NCI-H748 (cell line): ENCODE results near the gene RAB37.

Experiments
- DNase-seq: peaks from one replicate; lab custom pipeline; 2025; ENCODE audit not compliant: unreplicated experiment; lab: John Stamatoyannopoulos, UW

RAB37 gene

DNA sequence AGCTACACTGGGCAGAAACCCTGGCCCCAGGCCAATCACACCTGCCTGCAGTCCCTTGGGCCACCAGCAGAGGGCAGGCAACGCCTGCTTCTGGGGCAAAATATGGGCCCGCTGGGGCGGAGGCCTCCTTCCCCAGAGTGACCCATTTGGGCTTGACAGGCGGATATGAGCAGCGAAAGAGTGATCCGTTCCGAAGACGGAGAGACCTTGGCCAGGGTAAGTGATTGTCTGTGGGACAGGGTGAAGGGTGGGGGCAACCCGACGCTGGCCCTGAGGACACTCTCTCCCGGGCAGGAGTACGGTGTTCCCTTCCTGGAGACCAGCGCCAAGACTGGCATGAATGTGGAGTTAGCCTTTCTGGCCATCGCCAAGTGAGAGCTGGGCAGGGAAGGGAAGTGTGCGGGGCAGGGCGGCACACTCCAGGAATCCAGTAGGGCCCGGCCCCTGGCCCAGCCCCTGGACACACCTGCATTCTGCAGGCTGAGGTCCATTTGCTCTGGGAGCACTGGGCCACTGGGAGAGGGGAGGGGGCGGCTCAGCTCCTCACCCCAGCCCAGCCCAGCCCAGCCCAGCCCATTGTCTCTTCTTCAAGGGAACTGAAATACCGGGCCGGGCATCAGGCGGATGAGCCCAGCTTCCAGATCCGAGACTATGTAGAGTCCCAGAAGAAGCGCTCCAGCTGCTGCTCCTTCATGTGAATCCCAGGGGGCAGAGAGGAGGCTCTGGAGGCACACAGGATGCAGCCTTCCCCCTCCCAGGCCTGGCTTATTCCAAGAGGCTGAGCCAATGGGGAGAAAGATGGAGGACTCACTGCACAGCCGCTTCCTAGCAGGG lies 7.9 kb downstream of the RAB37 start:
- DNase-seq = peak; percentile 53

DNA sequence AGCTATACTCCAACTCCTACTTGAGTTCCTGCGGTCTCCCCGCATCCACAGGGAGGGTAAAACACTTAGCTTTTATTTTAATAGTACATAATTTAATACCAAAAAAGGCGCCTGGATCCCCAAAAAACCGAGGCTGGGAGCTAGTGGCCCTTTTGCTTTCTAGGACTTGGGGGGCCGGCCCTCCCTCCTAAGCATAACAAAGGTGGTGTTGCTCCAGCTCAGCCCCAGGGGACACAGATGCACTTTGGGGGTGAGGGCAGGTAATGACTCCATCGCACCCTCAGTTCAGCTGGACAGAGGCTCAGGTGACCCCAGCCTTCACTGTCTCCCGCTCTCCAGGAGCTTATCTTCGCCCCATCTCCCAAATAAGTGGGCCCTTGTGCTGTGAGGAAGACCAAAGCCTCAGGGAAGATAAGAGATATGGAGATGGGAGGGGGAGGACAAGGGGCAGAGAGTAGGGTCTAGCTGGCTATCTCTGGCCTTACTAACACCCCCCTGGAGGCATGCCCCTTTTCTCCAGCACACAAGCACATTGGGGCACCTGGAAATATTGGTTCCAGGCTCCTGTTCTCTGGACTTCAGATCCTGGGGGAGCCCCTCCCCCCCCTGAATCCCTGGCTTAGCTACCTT lies 8.6 kb downstream of the RAB37 start:
- no peak for DNase-seq

DNA sequence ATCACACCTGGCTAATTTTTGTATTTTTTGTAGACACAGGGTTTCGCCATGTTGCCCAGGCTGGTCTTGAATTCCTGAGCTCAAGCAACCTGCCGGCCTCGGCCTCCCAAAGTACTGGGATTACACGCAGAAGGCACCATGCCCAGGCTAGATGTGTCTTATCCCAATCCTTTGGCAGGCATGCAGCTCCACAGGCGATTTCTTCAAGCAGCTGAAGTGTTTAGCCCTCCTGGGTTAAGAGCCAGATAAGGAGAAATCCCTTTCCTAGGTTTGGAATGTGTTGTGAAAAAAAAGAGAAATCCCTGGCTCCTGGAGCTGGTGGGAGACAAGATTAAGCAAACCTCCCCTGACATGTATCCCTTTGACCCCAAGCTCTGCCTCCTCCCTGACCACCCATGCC lies 9.3 kb downstream of the RAB37 start:
- DNase-seq = no peak

DNA sequence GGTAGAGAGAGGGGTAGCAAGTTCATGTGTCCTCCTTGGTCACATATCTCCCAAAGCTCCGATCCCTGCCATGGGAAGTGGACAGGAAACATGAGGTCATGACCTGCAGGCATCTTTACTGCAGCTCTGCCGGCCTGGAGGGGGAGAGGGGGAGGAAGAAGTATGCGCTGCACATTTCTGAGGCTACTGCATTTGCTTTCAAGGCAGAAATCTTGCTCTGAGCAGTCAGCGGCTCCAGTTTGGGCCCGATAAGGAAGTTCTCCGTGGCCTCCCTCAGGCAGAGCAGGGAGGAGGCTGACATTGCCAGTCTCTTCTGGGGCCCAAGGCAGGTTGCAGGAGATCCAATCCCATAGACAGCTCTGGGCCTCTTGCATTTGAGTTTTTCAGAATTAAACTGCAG lies 9.9 kb downstream of the RAB37 start:
- no peak for DNase-seq

DNA sequence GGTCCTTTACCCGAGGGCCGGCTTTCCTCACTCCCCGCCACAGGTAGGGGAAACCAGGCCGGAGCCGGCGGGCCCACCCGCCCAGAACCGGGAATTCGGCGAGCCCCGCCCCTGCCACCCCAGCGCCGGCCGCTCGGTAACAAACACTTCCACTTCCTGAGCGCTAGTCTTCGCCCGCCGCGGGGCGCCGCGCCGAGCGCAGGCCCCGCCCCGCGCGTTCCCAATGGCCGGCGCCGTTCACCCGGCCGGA lies 11.1 kb downstream of the RAB37 start:
- no peak for DNase-seq

DNA sequence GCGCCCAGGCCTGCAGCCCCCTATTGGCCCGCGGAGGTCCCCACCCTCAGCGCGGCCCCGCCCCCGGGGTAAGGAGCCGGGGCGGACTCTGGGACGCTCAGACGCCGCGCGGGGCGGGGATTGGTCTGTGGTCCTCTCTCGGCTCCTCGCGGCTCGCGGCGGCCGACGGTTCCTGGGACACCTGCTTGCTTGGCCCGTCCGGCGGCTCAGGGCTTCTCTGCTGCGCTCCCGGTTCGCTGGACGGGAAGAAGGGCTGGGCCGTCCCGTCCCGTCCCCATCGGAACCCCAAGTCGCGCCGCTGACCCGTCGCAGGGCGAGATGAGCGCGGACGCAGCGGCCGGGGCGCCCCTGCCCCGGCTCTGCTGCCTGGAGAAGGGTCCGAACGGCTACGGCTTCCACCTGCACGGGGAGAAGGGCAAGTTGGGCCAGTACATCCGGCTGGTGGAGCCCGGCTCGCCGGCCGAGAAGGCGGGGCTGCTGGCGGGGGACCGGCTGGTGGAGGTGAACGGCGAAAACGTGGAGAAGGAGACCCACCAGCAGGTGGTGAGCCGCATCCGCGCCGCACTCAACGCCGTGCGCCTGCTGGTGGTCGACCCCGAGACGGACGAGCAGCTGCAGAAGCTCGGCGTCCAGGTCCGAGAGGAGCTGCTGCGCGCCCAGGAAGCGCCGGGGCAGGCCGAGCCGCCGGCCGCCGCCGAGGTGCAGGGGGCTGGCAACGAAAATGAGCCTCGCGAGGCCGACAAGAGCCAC lies 11.6 kb downstream of the RAB37 start, which contains the start of gene NHERF1:
NHERF1 (plus strand) TSS at position 100 of the 750 bp plus-strand sequence; CDS start at position 319, 219 bp downstream.
- DNase-seq = peak; percentile 92

DNA sequence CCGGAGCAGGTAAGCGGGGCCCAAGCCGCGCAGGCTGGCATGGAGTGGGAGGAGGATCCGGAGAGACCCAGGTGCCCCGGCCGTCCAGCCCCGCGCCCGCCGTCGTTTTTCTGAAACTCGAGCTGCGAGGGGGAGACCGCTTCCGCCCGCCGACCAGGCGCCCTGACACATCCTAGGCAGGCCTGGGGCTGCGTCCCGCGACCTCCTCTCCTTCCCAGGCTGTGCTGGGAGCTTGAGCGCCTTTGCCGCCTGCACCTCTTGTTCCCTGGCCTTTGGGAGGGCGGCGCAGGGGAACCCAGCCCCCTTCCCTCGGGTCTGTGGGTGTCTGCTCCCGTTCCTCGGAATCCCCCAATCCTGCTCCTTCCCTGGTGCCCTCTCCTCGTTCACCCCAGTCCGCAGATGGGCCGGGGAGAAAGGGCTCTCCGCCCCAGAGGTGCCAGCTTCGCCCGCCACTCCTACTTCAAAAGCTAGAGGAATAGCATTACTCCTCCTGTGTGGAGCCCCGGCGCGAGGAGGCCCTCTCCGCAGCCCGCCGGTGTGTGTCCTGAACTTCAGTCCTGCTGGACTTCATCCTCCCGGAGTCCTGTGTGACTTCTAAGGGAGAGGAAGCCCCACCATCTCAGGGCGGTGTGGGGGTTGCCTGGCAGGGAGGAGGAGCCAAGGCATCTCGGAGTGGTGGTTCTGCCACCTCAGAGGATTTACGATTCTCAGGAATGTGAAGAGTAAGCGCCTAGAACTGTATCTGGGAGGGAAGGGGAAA lies 12.4 kb downstream of the RAB37 start:
- DNase-seq = peak; percentile 55

DNA sequence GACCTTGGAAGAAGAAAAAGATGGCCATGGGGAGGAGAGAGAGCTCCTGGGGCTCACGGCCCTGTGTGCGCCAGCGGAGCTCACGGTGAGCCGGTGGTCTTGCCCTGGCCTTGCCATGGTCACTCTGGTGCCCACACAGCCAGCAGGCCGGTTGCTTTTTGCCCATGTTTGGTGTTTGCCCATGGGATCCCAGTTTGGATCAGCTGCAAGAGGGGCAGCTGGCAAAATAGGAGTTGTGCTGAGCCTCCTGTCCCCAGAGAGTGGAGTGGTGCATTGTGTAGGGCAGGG lies 12.9 kb downstream of the RAB37 start:
- DNase-seq = no peak

DNA sequence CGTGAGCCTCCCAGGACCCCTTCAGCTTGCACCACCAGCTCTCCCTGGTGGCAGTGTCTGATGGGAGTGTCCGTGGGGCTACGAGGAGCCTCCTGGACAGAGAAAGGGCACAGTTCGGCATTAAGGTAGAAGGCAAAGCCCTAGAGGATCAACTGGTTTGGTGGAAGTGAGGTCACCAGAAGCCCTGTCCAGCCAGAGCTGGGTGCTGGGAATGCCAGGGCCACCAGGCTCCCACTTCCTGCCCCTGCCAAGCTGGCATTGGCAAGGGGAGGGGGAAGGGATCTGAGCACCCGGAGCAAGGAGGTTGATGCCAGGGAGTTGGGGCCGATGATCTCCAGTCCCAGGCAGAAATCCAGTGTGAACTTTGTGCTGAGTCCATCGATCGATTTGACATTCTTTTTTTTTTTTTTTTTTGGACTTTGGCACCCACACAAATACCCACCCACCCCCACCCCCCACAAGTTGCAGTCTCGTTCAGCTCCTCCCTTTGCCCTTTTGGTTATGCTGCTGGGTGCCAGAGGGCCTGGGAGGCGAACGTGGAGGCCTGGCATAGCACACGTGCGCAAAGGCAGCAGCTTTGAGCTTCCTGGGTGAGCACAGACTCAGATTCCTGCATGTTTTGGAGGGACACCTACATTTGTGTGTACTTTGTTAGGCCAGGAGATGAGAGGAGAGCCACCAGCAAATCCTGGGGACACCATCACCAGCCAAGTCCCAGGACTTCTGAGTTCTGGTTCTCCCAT lies 13.4 kb downstream of the RAB37 start:
- DNase-seq = no peak

DNA sequence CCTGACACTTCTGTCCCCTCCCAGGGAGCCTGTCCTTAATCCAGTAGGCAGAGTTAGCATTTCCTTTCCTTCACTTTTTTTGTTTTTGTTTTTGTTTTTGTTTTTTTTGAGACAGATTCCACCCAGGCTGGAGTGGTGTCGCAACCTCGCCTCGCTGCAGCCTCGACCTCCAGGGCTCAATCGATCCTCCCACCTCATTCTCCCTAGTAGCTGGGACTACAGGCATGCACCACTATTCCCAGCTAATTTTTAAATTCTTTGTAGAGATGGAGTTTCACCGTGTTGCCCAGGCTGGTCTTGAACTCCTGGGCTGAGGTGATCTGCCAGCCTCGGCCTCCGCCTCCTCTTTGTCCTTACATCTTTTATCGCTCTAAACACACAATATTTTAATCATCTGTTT lies 15.4 kb downstream of the RAB37 start:
- DNase-seq = no peak

DNA sequence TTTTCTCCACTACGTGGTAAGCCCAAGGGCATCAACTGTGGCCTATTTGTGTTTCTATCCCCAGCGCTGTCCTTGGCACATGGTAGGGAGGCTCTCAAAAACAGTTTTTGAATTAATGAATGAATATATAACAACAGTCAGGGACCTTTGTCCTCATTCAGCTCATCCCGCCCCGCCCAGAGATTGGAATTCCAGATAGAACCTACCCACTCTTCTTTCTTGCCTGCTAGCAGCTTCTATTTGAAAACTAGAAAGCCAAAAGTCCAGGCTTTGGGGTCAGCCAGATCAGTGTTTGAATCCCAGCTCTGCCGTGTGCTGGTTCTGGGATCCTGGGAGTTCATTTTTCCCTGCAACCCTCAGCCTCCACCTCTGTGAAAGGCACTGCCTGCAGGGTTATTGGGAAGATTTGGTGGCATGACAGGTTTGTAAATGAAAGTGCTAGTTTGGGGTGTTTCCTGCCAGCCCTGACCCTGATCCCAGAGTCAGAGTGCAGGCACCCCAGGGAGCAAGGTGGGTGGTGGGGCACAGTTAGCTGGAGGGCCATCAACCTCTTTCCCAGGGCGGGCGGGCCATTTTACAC lies 15.9 kb downstream of the RAB37 start:
- DNase-seq = no peak

DNA sequence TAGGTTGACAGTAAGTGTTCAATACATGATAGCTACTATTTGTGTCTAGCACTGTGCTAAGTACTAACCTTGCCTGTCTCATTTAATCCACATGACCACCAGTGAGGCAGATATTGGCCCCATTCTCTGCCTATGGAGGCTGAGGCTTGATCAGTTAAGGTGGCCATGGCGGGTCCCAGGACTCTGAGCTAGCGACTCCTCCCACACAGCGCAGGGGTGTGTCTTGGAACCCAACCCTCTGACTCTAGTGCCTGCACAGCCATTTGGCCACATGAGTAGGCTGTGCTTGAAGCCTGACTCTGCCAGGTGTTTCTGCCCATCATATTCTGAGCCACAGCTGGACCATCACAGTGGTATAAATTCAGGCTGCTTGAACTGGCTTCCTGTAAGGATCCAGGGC lies 17.8 kb downstream of the RAB37 start:
- no peak for DNase-seq

DNA sequence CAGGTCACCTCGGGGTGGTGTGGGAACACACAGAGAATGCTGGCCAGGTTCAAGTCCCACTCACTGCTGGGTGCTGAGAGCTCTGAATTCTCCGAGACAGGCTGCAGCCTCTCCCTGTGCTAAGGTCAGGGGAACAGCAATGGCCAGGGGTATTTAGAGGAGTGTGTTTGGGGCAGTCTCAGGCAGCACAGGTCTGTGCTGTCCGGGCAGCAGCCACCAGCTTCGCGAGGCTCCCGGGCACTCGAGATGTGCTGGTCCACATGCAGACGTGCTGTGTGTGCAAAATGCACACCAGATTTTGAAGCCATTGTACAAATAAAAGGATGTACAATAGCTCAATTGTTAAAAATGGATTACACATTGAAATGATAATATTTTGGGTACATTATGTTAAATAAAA lies 18.5 kb downstream of the RAB37 start:
- no peak for DNase-seq

DNA sequence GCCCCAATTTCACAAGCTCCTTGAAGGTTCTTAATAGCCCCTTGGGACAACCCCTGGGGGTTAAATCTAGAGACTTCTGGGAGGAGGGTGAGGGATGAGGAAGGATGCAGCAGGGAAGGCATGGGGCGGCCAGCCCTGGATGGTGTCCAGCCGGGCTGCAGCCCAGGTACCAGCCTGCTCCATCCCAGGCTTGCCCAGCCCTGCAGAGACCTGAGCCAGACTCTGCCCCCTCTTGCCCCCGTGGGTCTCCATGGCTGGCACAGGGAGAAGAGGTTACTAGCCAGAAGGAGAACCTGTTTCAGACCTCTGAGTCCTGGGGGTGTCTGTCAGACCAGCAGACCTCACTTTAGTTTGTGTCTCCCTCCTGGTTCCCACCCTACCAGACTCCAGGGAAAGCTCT lies 19.8 kb downstream of the RAB37 start:
- no peak for DNase-seq

DNA sequence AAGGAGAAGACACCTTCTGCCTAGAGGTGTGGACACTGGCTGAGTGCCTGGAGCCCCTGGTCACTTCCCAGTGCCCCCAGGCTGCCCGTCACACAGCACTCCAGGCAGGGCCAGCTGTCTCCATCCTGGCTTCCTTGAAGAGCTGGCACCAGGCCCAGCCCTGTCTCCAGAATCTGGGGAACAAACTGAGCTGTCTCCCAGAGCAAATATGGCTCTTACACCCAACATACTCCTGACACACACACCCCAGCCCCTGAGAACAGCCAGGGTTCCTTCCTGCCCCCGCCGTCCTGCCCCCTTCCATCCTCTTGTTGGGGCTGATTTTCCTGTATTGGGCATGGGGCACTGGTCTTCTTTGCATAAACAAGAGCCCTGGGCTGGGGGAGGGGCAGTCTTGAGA lies 20.4 kb downstream of the RAB37 start:
- DNase-seq = no peak

DNA sequence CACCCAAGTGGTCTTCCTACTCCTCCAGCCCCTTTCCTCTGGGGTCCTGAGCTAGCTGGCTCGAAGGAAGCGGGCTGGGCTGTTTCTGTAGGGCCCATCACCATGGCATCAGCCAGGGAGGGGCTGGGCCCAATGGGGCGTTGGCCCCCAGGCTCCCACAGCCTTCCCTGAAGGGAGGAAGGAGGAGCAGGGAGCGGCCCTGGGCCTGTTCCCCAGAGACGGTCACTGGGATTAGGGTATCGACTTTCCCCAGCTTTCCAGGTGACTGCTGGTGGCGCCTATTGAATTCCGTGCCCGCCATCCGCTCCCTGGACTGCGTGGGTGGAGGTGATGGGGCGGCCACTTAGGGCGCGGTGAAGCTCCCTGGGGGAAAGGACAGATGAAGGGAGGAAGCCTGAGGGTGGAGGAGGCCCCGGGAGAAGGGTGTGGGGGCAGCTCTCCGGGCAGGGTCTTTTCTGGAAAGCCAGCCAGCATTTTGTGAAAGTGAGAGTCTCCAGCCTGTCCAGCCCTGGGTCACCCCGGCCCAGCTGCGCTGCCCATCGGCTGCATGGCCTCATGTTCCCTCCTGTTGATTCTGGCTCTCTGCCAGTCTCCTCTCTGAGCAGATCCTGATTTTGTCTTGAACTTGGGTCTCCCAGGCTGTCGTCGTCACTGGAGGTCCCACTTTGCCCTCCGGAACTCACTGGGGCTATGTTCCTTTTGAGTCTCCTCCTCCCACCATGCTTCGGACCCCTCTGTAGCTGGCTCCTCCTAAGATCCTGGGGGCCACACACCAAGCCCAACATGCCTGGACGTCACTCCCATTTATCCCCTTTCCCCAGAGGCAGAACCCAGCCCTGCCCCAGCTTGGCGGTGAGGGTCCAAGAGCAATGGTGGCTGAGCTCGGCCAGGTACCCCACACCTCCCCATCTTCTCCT lies 21.1 kb downstream of the RAB37 start:
- DNase-seq = no peak

DNA sequence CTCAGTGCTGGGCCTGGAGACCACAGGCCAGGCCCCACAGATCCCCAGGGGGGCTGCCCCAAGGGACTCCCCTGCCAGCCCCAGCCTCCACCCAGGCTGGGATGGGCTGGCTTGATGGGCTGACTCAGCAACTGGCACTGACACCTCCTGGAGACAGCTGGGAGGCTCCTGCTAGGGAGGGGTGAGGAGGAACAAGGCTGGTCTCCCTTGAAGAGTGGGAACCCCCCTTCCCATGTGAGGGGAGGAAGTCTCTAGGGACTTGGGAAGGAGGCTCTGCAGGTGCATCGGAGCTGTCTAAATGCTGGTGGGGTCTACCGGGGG lies 21.8 kb downstream of the RAB37 start:
- no peak for DNase-seq

DNA sequence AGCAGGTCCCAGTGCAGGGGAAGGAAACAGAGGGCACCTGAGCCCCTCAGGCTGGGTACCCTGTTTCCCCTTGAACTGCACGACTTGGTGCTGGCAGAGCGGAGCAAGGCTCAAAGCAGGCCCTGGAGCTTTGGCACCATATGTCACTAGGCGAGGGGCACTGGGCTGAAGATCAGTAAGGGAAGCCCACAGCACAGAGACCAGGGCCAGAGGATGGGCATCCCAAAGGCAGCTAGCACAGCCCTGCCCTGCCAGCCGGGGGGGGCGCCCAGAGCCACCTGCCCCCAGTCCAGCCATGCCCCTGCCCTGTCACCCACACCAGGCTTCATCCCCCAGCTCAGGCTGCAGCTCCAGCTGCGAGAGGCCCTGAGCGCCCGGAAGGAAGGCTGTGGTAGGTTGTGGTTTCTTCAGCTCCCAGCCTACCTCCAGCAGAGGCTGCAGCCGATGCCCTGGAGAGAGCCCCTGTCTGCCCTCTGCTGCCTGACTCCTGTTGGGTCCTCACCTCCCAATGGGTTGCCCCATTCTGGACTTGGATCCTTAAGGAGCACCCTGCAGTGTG lies 22.3 kb downstream of the RAB37 start:
- DNase-seq = no peak

DNA sequence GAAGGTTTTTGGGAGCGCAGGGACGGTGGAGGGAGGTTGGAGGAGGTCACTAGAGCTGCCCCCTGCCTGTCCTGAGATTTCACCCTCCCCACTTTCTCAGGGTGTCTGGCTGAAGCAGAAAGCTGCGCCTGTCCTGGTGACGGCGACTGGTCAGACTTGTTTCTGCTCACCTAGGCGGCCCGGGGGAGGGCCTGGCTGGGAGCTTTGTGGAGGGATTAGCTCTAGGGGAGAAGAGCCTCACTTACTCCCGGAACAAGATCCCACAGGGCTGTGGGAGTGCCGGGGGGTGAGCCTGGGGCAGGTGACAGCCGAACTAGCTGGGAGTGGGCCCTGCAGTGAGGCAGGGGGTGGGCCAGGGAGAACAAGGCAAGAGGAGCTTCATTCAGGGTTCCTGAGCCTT lies 22.9 kb downstream of the RAB37 start:
- DNase-seq = no peak
